H9 (cell line): ENCODE measurements around the gene NSUN7. TPM values are rescaled to one million over a fixed set of nuclear protein-coding genes. Genes with fewer than 3 reads are reported as not detected.
A peak's percentile ranks its signal among the peaks of the same experiment; 100 is the strongest.

ENCODE experiments used
- DNase-seq: peaks from one replicate; pipeline ENCODE4 v3.0.0-alpha.2; 2017
- H2AFZ ChIP-seq: one replicate; pipeline ENCODE4 v1.6.1; 2013; ENCODE audit warnings: mild to moderate bottlenecking, low read length, control low read depth, moderate library complexity
- H2AK5ac ChIP-seq: 2 replicates; pipeline ENCODE4 v1.6.1; 2013; ENCODE audit warnings: low read length, control low read depth, mixed read lengths; ENCODE audit not compliant: insufficient read length
- H2BK120ac ChIP-seq: one replicate; pipeline ENCODE4 v1.6.1; 2013; ENCODE audit warnings: low read depth, mild to moderate bottlenecking, low read length, control low read depth, inconsistent platforms; ENCODE audit not compliant: poor library complexity, severe bottlenecking
- H2BK12ac ChIP-seq: 2 replicates; pipeline ENCODE4 v1.6.1; 2013; ENCODE audit warnings: low read length, control low read depth, mixed read lengths, low read depth; ENCODE audit not compliant: insufficient read length
- H2BK15ac ChIP-seq: 2 replicates; pipeline ENCODE4 v1.6.1; 2013; ENCODE audit warnings: low read depth, low read length, control low read depth
- H2BK20ac ChIP-seq: one replicate; pipeline ENCODE4 v1.6.1; 2013; ENCODE audit warnings: low read depth, mild to moderate bottlenecking, low read length, control low read depth, inconsistent platforms; ENCODE audit not compliant: poor library complexity, severe bottlenecking
- H2BK5ac ChIP-seq: 2 replicates; pipeline ENCODE4 v1.6.1; 2013; ENCODE audit warnings: low read length, control low read depth, mixed read lengths; ENCODE audit not compliant: insufficient read length
- H3K14ac ChIP-seq: 2 replicates; pipeline ENCODE4 v1.6.1; 2013; ENCODE audit warnings: low read length, control low read depth; ENCODE audit not compliant: insufficient read depth
- H3K18ac ChIP-seq: 2 replicates; pipeline ENCODE4 v1.6.1; 2013; ENCODE audit warnings: low read depth, mild to moderate bottlenecking, mixed read lengths, low read length, control low read depth; ENCODE audit not compliant: insufficient read length
- H3K23ac ChIP-seq: 2 replicates; pipeline ENCODE4 v1.6.1; 2013; ENCODE audit warnings: low read length, control low read depth, mixed read lengths, low read depth; ENCODE audit not compliant: insufficient read length
- H3K23me2 ChIP-seq: 2 replicates; pipeline ENCODE4 v1.6.1; 2013; ENCODE audit warnings: low read depth, mild to moderate bottlenecking, mixed read lengths, low read length, control low read depth; ENCODE audit not compliant: insufficient read length, poor library complexity, severe bottlenecking
- H3K27ac ChIP-seq: 2 replicates; pipeline ENCODE4 v1.5.1; 2013; ENCODE audit warnings: low read length, control low read depth, mixed read lengths, low read depth; ENCODE audit not compliant: insufficient read length
- H3K27me3 ChIP-seq: 2 replicates; pipeline ENCODE4 v1.6.1; 2013; ENCODE audit warnings: low read length, control low read depth, inconsistent platforms; ENCODE audit not compliant: insufficient read depth
- H3K4ac ChIP-seq: 2 replicates; pipeline ENCODE4 v1.6.1; 2013; ENCODE audit warnings: low read depth, mild to moderate bottlenecking, control low read depth, inconsistent platforms, low read length, moderate library complexity
- H3K4me1 ChIP-seq: 2 replicates; pipeline ENCODE4 v1.6.1; 2013; ENCODE audit warnings: low read length, control low read depth, inconsistent platforms; ENCODE audit not compliant: insufficient read depth
- H3K4me2 ChIP-seq: 2 replicates; pipeline ENCODE4 v1.6.1; 2013; ENCODE audit warnings: low read length, control low read depth, mixed read lengths; ENCODE audit not compliant: insufficient read length, insufficient read depth
- H3K56ac ChIP-seq: 2 replicates; pipeline ENCODE4 v1.6.1; 2013; ENCODE audit warnings: low read depth, mild to moderate bottlenecking, mixed read lengths, low read length, control low read depth; ENCODE audit not compliant: insufficient read length
- H3K79me1 ChIP-seq: 2 replicates; pipeline ENCODE4 v1.6.1; 2013; ENCODE audit warnings: low read depth, mild to moderate bottlenecking, moderate library complexity, low read length, control low read depth, inconsistent platforms; ENCODE audit not compliant: insufficient read depth, poor library complexity, severe bottlenecking
- H3K79me2 ChIP-seq: 2 replicates; pipeline ENCODE4 v1.6.1; 2013; ENCODE audit warnings: low read length, control low read depth, inconsistent platforms; ENCODE audit not compliant: insufficient read depth
- H3K9ac ChIP-seq: 2 replicates; pipeline ENCODE4 v1.6.1; 2013; ENCODE audit warnings: low read length, control low read depth, mixed read lengths; ENCODE audit not compliant: insufficient read length; ENCODE audit errors: extremely low read depth
- H3K9me3 ChIP-seq: one replicate; pipeline ENCODE4 v1.6.1; 2013; ENCODE audit warnings: low read depth, low read length, inconsistent platforms; ENCODE audit not compliant: control insufficient read depth
- H3T11ph ChIP-seq: one replicate; pipeline ENCODE4 v1.6.1; 2013; ENCODE audit warnings: mild to moderate bottlenecking, low read length, control low read depth, inconsistent platforms
- H4K20me1 ChIP-seq: one replicate; pipeline ENCODE4 v1.6.1; 2013; ENCODE audit not compliant: control insufficient read depth, insufficient read length, insufficient read depth
- H4K5ac ChIP-seq: 2 replicates; pipeline ENCODE4 v1.6.1; 2013; ENCODE audit warnings: low read depth, mild to moderate bottlenecking, mixed read lengths, low read length, control low read depth; ENCODE audit not compliant: insufficient read length
- H4K8ac ChIP-seq: replicated peaks from 2 replicates; pipeline ENCODE4 v1.6.1; 2013; ENCODE audit warnings: low read length, control low read depth, mixed read lengths, low read depth; ENCODE audit not compliant: insufficient read length
- H4K91ac ChIP-seq: 2 replicates; pipeline ENCODE4 v1.6.1; 2013; ENCODE audit warnings: low read depth, mild to moderate bottlenecking, moderate library complexity, mixed read lengths, low read length, control low read depth; ENCODE audit not compliant: insufficient read length
- H3K27ac Mint-ChIP-seq, 3 experiments: 2 replicates in 2 of 3; 3 replicates in 1 of 3; pipeline ENCODE4 v1.8.0; 2020 to 2021; ENCODE audit warnings: mixed read lengths in 3 of 3, mild to moderate bottlenecking in 1 of 3, moderate library complexity in 1 of 3
- H3K27me3 Mint-ChIP-seq: 2 replicates; pipeline ENCODE4 v1.8.0; 2021; ENCODE audit warnings: low read depth, mild to moderate bottlenecking, moderate library complexity, mixed read lengths
- H3K36me3 Mint-ChIP-seq, 3 experiments: 2 replicates in 2 of 3; 3 replicates in 1 of 3; pipeline ENCODE4 v1.8.0; 2020 to 2021; ENCODE audit warnings: low read depth in 3 of 3, mixed read lengths in 3 of 3; ENCODE audit not compliant: insufficient read depth in 1 of 3
- H3K4me1 Mint-ChIP-seq, 2 experiments: 2 replicates each; pipeline ENCODE4 v1.8.0; 2020; ENCODE audit warnings: mixed read lengths in 2 of 2
- H3K4me3 Mint-ChIP-seq, 2 experiments: 2 replicates in 1 of 2; 3 replicates in 1 of 2; pipeline ENCODE4 v1.8.0; 2020 to 2021; ENCODE audit warnings: mild to moderate bottlenecking in 2 of 2, mixed read lengths in 2 of 2, moderate library complexity in 1 of 2
- H3K9me3 Mint-ChIP-seq, 2 experiments: 2 replicates in 1 of 2; 3 replicates in 1 of 2; pipeline ENCODE4 v1.8.0; 2020; ENCODE audit warnings: mild to moderate bottlenecking in 2 of 2, mixed read lengths in 2 of 2, moderate library complexity in 1 of 2
- WGBS: extraction: QIAGEN DNeasy Blood & Tissue Kit; methylation state at CpG from one replicate; pipeline ENCODE4 v1.1.7; 2013; ENCODE audit warnings: missing lambda C conversion rate, low lambda C conversion rate, mixed read lengths; ENCODE audit not compliant: insufficient read length; ENCODE audit errors: extremely low coverage; 5-methylcytosine and 5-hydroxymethylcytosine counted together
- total RNA-seq: library from RNA; stranded (reverse); gene quantifications from 2 replicates; pipeline ENCODE4 v1.2.1, GENCODE V29; 2021
- TF ChIP-seq, protein P1 (sequence below): fragments of 200-600 bp; sonication (generic); conservative IDR thresholded peaks from 3 replicates; pipeline ENCODE4 v1.8.0; 2021; ENCODE audit warnings: antibody characterized with exemption, mild to moderate bottlenecking

The NSUN7 gene
- total RNA-seq, 1 experiment from 2014 or later, result 15.9 TPM

DNA sequence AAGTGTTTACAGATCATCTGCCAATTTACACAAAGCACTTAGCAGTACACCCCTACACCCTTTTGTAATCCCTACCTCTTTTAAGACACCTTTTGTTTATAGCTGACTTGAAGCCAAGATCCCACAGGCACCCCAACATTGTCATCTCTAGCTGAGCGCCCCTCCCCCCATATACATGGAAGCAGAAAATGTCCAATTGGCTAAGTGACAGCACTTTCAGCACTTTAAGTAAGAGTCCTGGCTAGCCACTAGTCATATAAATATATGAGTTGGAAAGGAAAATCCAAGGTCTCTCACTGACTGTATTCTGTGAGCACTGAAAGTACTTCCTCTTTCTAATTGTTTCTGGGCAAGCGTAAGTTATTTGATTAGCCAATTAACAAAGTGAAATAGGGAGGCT, 108.2 kb downstream of the NSUN7 start:
- no peak overlapping the region for H4K8ac ChIP-seq
- no peaks in the 10 kb centered on the region for H3K27me3 ChIP-seq
- no peaks in the 10 kb centered on the region for H4K20me1 ChIP-seq
- H2BK120ac ChIP-seq, result no peak overlapping the region
- no peaks in the 10 kb centered on the region for H3K9me3 ChIP-seq
- no peak overlapping the region for H3K14ac ChIP-seq
- Mint-ChIP-seq H3K4me3 (no peak overlapping the region), H3K4me1 (peaks cover 9 to 18% of the 10 kb centered on the region in 2 experiments), H3K9me3 (no peaks in the 10 kb centered on the region), H3K27me3 (no peaks in the 10 kb centered on the region; the same call in none of the 2 replicates), H3K27ac (peak overlapping the region in 1 of 3 experiments; percentile 48; a peak in 1 of 7 replicates), H3K36me3 (peaks cover 9 to 13% (median 12%) of the 10 kb centered on the region in 3 experiments)
- DNase-seq, result no peak
- no peak overlapping the region for H3K27ac ChIP-seq
- no peak overlapping the region for H2BK12ac ChIP-seq
- H2AFZ ChIP-seq, result no peak overlapping the region
- H3K4me2 ChIP-seq, result no peak overlapping the region
- H2BK15ac ChIP-seq, result no peak overlapping the region
- H3T11ph ChIP-seq, result no peak overlapping the region
- no peak overlapping the region for H2AK5ac ChIP-seq
- no peaks in the 10 kb centered on the region for H3K79me1 ChIP-seq
- no peak overlapping the region for H3K18ac ChIP-seq
- WGBS, result no CpG with 5 or more reads among the region's 2 CpGs
- no peak overlapping the region for H3K9ac ChIP-seq
- TF ChIP-seq, protein P1, sequence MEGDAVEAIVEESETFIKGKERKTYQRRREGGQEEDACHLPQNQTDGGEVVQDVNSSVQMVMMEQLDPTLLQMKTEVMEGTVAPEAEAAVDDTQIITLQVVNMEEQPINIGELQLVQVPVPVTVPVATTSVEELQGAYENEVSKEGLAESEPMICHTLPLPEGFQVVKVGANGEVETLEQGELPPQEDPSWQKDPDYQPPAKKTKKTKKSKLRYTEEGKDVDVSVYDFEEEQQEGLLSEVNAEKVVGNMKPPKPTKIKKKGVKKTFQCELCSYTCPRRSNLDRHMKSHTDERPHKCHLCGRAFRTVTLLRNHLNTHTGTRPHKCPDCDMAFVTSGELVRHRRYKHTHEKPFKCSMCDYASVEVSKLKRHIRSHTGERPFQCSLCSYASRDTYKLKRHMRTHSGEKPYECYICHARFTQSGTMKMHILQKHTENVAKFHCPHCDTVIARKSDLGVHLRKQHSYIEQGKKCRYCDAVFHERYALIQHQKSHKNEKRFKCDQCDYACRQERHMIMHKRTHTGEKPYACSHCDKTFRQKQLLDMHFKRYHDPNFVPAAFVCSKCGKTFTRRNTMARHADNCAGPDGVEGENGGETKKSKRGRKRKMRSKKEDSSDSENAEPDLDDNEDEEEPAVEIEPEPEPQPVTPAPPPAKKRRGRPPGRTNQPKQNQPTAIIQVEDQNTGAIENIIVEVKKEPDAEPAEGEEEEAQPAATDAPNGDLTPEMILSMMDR, result no peak
- H3K4ac ChIP-seq, result no peak overlapping the region
- H3K23ac ChIP-seq, result no peak overlapping the region
- H2BK20ac ChIP-seq, result no peak overlapping the region
- H4K91ac ChIP-seq, result no peak overlapping the region
- peaks cover 7% of the 10 kb centered on the region for H3K23me2 ChIP-seq
- H3K4me1 ChIP-seq, result no peaks in the 10 kb centered on the region
- H2BK5ac ChIP-seq, result no peak overlapping the region
- peaks cover 3% of the 10 kb centered on the region; the same call in 1 of the 2 replicates for H3K79me2 ChIP-seq
- H4K5ac ChIP-seq, result no peak overlapping the region
- no peak overlapping the region for H3K56ac ChIP-seq
